Measurements from ENCODE around the gene ADGRA1. TPM values are rescaled to one million over a fixed set of nuclear protein-coding genes. Genes with fewer than 3 reads are reported as not detected.

ADGRA1 gene
- total RNA-seq, 2 donors from 2014 or later = 0.14 to 0.23 TPM

DNA sequence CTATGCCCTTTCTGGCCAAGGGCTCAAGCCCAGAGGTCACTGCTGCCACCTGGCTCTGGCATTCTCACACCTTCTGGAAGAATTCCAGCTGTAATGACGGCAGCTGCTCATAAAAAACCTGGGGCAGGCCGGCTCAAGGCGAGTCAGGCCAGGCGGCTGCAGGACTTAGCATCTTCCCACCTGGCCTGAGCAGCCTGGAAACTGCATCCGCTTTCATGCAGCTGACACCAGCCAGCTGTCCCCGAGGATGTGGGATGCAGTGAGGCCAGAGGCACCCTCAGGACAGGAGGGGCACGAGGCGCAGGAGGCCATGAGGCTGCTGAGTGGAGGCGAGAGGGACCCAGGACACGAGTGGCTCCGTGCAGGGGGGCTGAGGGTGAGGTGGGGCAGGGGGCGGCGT is 47.5 kb upstream of the ADGRA1 start:
- H3K27ac ChIP-seq = no peak overlapping the region
- DNase-seq (ENCODE audit: low spot score) = no peak
- no peaks in the 10 kb centered on the region for H3K4me1 ChIP-seq (replicated peaks)
- peaks cover 22% of the 10 kb centered on the region for H3K27me3 ChIP-seq (replicated peaks; ENCODE audit: insufficient read depth)
- TF ChIP-seq POLR2A (IDR thresholded peaks at IDR 0.05) = no peak
- TF ChIP-seq POLR2AphosphoS5 (IDR thresholded peaks at IDR 0.05) = no peak
- TF ChIP-seq, protein P1, sequence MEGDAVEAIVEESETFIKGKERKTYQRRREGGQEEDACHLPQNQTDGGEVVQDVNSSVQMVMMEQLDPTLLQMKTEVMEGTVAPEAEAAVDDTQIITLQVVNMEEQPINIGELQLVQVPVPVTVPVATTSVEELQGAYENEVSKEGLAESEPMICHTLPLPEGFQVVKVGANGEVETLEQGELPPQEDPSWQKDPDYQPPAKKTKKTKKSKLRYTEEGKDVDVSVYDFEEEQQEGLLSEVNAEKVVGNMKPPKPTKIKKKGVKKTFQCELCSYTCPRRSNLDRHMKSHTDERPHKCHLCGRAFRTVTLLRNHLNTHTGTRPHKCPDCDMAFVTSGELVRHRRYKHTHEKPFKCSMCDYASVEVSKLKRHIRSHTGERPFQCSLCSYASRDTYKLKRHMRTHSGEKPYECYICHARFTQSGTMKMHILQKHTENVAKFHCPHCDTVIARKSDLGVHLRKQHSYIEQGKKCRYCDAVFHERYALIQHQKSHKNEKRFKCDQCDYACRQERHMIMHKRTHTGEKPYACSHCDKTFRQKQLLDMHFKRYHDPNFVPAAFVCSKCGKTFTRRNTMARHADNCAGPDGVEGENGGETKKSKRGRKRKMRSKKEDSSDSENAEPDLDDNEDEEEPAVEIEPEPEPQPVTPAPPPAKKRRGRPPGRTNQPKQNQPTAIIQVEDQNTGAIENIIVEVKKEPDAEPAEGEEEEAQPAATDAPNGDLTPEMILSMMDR (IDR thresholded peaks at IDR 0.05) = no peak
- no peaks in the 10 kb centered on the region for H3K9me3 ChIP-seq
- 44% methylated on average over 10 of the region's 13 CpGs for WGBS
- no peak overlapping the region for H3K4me3 ChIP-seq
- no peaks in the 10 kb centered on the region for H3K36me3 ChIP-seq
- intact Hi-C loops (cut with DNase I) = no loop called here

DNA sequence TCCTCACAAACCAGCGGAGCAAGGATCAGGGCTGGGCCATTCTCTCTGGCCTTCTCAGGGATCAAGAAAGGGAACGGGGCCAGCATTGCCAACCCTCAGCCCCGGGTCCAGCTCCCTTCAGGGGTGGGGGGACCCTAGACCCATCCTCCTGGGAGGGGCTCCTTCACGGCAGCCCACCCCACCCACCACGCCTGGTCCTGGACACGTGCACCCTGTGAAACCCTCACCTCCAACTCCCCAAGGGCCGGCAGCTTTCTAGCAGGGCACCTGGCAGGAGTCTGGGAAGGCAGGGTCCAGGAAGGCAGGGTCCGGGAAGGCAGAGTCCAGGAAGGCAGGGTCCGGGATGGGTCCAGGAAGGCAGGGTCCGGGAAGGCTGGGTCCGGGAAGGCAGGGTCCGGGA is 46.6 kb upstream of the ADGRA1 start:
- 70% methylated on average over 12 of the region's 12 CpGs for WGBS
- intact Hi-C loops (cut with DNase I) = no loop called here
- peaks cover 22% of the 10 kb centered on the region for H3K27me3 ChIP-seq (replicated peaks; ENCODE audit: insufficient read depth)

DNA sequence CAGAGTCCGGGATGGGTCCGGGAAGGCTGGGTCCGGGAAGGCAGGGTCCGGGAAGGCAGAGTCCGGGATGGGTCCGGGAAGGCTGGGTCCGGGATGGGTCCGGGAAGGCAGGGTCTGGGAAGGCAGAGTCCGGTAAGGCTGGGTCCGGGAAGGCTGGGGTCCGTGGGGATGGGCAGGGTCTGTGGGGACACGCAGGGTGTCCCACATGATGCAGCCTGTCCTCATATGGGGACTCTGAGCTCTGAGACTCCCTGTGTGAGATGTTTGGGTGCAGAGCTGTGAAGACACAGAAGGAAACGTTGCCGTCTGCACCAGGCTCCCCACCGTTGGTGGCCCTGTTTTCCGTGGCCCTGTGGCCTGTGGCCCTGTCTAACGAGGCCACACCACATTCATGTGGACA is 45.7 kb upstream of the ADGRA1 start:
- TF ChIP-seq, protein P1 (IDR thresholded peaks at IDR 0.05) = no peak
- TF ChIP-seq POLR2A (IDR thresholded peaks at IDR 0.05) (no peak), POLR2AphosphoS5 (IDR thresholded peaks at IDR 0.05) (no peak)
- intact Hi-C loops (cut with DNase I) = no loop called here
- Histone ChIP-seq H3K36me3 (no peaks in the 10 kb centered on the region), H3K27me3 (replicated peaks; ENCODE audit: insufficient read depth) (peaks cover 22% of the 10 kb centered on the region), H3K4me3 (no peak overlapping the region), H3K27ac (no peak overlapping the region), H3K9me3 (no peaks in the 10 kb centered on the region), H3K4me1 (replicated peaks) (no peaks in the 10 kb centered on the region)
- no peak for DNase-seq (ENCODE audit: low spot score)
- 94% methylated on average over 17 of the region's 17 CpGs for WGBS

More for the DNA sequence above, 46.6 kb upstream of the ADGRA1 start:
- no peaks in the 10 kb centered on the region for H3K36me3 ChIP-seq
- no peak overlapping the region for H3K27ac ChIP-seq
- no peaks in the 10 kb centered on the region for H3K9me3 ChIP-seq
- no peak for DNase-seq (ENCODE audit: low spot score)
- no peak for TF ChIP-seq POLR2AphosphoS5 (IDR thresholded peaks at IDR 0.05)
- TF ChIP-seq, protein P1 (IDR thresholded peaks at IDR 0.05) = no peak
- TF ChIP-seq POLR2A (IDR thresholded peaks at IDR 0.05) = no peak
- no peaks in the 10 kb centered on the region for H3K4me1 ChIP-seq (replicated peaks)
- no peak overlapping the region for H3K4me3 ChIP-seq

DNA sequence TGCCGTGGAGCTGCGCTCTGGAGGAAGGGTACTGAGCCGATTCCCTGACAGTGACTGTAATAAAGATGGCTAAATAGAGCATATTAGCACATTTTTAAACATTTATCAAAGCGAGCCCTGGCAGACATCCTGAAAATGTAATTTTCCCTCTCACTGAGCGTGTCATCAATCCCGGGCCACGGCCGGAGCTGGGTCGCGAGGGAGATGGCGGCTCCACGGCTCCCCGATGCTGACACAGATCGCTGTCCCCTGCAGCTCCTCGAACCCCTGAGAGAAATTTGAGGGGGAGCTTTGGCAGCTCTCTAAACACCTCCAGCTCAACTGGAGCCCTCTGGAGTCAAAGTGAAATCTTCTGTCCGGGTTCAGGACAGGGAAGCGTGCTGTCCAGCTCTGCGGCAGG is 44.9 kb upstream of the ADGRA1 start:
- Histone ChIP-seq H3K4me1 (replicated peaks) (no peaks in the 10 kb centered on the region), H3K4me3 (no peak overlapping the region), H3K36me3 (no peaks in the 10 kb centered on the region), H3K9me3 (no peaks in the 10 kb centered on the region), H3K27me3 (replicated peaks; ENCODE audit: insufficient read depth) (peaks cover 23% of the 10 kb centered on the region), H3K27ac (no peak overlapping the region)
- TF ChIP-seq POLR2AphosphoS5 (IDR thresholded peaks at IDR 0.05) (no peak), POLR2A (IDR thresholded peaks at IDR 0.05) (no peak)
- TF ChIP-seq, protein P1 (IDR thresholded peaks at IDR 0.05) = no peak
- intact Hi-C loops (cut with DNase I) = no loop called here
- 87% methylated on average over 18 of the region's 18 CpGs for WGBS
- no peak for DNase-seq (ENCODE audit: low spot score)

DNA sequence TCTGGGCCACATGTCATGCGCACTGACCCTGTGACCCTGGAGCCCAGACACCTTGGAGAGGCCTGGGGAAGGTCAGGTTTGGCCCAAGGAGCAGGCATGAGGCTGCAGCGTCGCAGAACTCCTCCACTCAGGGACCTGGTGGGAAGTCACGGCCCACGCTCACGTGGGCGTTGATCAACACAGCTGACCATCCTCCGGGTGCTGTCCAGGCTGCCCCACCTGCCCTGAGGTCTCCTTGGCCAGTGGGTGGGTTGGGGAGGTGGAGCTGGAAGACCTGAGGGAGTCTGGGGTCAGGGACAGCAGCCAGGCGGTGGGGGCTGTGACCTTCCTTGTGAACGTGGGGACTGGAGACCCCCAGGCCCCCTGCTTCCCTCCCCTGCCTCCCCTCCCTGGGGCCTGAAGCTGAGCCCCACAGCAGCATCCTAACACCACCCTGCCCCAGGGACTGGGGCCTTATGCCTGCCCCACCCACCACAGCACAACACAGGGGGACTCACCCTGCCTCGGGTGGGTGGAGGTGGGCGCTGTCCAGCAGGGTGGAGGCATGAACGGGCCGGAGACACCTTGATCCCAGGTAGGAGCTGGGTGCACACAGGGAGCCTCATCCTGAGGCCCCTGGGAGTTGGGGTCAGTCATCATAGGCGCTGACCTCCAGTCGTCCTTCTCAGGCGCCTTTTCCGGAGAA is 44.0 kb upstream of the ADGRA1 start:
- Histone ChIP-seq H3K4me3 (no peak overlapping the region), H3K9me3 (no peaks in the 10 kb centered on the region), H3K27me3 (replicated peaks; ENCODE audit: insufficient read depth) (peaks cover 27% of the 10 kb centered on the region), H3K36me3 (no peaks in the 10 kb centered on the region), H3K4me1 (replicated peaks) (no peaks in the 10 kb centered on the region), H3K27ac (no peak overlapping the region)
- 84% methylated on average over 18 of the region's 18 CpGs for WGBS
- no peak for TF ChIP-seq POLR2AphosphoS5 (IDR thresholded peaks at IDR 0.05)
- TF ChIP-seq, protein P1 (IDR thresholded peaks at IDR 0.05) = no peak
- no peak for TF ChIP-seq POLR2A (IDR thresholded peaks at IDR 0.05)
- DNase-seq (ENCODE audit: low spot score) = no peak
- intact Hi-C loops (cut with DNase I) = no loop called here

Measured in prostate gland (tissue), 2 donors.